Limb (tissue), 2 donors: Measurements from ENCODE around the gene RHBDL3.
A peak's percentile ranks its signal among the peaks of the same experiment; 100 is the strongest.
"Not testable (repeated sequence)": the region's sequence is repeated elsewhere in the genome, so short reads cannot be mapped to it uniquely, and the experiment has no call there.

ENCODE experiments used
- DNase-seq, 2 donors: peaks; one replicate each; pipeline ENCODE4 v3.0.0-alpha.2; 2016; ENCODE audit errors: extremely low spot score in 2 of 2

Gene RHBDL3

DNA sequence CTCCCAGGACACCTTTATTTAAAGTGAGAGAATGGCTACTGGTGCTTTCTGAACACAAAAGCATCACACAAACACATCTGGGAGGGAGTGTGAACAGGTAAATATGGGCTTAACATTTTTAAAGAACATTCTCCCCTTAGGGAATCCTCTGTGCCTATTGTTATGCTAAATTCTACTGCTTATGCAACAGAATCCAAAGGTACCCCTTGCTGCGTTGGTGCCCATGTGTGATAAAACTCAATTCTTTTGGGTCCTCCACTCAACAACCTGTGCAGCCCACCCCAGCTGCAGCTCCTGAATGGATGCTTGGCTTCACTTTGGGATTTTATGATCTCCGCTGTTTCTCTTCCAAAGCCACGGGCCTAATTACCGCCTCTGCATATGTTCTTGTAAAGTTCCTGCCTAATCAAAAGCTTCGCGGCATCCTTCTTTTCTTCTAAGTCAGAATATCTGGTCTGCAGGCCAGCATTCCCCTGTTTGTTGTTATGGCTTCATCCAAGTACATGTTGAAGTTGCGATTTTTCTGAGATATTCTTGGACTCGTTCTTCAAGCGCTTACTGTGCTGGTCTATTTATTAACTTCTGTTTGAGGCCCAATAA is 23.9 kb downstream of the RHBDL3 start:
- DNase-seq, result no peak

GRCh38 chr17:32292094-32292493 is 26.5 kb downstream of the RHBDL3 start:
- DNase-seq, result no peak

DNA sequence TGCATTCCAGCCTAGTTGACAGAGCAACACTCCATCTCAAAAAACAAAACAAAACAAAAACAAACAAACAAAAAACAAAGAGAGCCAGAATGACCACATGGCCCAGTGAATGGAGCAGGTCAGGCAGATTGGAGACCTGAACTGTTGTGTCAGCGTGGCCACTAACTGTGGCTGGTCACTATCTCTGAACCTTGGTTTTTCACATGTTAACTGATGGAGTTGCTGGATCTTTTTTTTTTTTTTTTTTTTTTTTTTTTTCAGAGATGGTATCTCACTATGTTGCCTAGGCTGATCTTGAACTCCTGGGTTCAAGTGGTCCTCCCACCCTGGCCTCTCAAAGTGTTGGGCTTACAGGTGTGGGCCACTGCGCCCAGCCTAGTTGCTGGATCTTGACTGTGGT is 31.8 kb downstream of the RHBDL3 start:
- DNase-seq, result no peak

GRCh38 chr17:32297860-32298259 is 32.2 kb downstream of the RHBDL3 start:
- DNase-seq, result no peak

- no peak for DNase-seq
Measured at GRCh38 chr17:32298298-32298697, 32.7 kb downstream of the RHBDL3 start.

DNA sequence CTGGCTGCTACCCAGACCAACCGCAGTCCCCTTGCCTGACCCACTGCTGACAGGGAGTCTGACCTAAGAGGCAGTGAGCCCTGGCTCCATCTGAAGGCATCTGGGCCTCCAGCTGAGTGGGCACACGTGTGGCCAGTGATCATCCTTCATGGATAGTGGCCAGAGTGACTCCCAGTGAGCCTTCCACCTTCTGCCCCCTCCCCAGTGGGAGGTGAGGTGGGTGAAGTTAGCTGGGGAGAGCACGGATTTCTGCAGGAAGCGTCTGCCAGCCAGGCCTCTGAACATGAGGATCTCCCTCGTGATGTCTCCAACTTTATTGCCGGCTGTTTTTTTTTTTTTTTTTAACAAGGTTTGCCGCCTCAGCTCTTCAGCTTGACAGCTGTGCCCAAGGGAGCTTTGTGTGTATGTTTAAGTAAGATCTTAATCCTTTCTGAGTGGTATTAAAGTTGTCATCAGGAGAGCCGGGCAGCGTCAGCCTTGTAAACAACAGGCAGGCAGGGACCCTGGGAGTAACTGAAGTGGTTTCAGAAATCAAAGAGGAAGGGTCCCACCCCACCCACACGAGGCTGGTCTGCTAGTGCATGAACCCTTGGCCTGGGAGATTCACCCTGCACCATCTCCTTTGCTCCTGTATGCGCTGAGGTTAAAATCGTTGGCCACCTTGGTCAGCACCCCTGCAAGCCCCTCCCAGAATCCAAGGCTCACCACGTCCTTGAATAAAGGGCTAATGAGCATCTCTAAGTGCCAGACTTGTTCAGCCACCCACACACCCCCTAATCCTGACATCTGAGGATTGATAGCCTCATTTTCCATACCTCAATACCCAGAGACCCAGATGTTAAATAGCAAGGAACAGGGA is 33.3 kb downstream of the RHBDL3 start:
- no peak for DNase-seq

DNA sequence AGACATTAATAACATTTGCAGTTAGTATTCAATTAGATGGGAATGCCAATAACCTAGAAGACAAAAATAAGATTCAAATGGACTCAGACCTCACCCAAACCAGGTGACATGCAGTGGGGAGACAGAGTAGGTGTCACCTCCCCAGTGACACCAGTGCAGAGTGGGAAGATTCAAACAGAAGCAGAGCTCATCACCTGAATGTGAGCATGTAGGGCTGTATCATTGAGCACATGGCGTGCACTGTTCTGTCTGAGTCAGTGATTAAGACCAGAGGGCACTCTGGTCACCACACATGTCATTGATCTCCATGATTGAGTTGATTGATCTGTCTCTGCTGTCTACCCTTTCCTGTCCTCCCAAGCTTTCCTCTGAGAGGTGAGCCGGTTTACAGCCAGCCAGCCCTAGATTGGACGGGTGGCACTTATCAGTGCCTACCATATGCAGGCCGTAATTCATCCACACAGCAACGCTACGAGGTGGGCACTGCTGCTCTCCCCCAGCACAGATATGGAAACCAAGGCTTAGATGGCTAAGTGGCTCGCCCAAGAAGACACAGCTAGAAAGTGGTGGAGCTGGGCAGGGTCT is 34.0 kb downstream of the RHBDL3 start:
- no peak for DNase-seq

DNA sequence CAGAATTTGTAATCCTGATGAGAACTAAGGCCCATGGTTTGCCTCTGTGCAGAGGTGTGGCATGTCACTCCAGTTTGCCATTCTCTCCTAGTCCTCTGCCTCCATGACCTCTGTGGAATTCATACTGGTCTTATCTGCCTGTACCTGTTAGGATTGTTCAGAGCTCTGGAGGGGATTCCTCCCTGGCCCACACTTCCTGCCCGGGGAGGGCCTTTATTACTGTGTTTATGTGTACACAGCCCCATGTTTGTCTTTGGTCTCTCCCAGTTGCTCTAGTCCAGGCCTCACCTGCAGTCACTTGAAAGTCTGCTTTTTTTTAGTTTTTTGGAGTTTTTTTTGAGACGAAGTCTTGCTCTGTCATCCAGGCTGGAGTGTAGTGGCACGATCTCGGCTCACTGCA is 36.4 kb downstream of the RHBDL3 start:
- no peak for DNase-seq

- no peak for DNase-seq
Measured at GRCh38 chr17:32302860-32303649, 37.4 kb downstream of the RHBDL3 start.

- DNase-seq, result no peak
Measured at GRCh38 chr17:32303781-32304288, 38.2 kb downstream of the RHBDL3 start.

DNA sequence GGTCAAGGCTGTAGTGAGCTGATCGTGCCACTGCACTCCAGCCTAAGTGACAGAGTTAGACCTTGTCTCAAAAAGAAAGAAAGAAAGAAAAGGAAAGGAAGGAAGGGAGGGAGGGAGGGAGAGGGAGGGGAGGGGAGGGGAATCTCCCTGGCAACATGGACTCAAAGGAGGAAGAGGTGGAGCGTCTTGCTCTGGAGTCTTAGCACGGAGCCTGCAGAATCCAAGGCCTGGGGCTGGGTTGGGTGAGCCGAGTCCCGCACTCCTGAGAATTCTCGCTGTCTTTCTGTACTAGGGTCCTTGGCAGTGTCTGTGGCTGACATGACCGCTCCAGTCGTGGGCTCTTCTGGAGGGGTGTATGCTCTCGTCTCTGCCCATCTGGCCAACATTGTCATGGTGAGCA is 39.4 kb downstream of the RHBDL3 start:
- DNase-seq, result no peak

GRCh38 chr17:32307658-32308057 is 42.0 kb downstream of the RHBDL3 start:
- DNase-seq, result no peak

GRCh38 chr17:32311028-32311536 is 45.5 kb downstream of the RHBDL3 start:
- peak; percentile 51 to 65 for DNase-seq

DNA sequence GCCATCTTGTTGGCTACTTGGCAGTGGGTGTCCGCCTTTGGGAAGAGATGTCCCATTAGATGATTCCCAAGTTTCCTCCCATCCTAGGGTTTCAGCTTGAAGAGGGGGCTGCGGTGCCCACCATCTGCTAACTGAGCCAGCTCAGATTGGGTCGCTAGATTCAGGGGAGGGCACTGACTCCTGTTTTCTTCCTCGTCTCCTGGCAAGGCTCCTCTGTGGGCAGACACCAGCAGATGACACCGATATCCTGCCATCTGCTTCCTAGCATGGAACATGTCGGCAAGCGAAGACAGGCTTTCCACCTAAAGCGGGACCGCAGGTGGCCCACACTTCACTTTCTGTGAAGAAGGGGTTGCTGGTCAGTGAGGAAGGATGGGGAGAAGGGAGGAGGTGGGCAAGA is 49.0 kb downstream of the RHBDL3 start:
- no peak for DNase-seq

DNA sequence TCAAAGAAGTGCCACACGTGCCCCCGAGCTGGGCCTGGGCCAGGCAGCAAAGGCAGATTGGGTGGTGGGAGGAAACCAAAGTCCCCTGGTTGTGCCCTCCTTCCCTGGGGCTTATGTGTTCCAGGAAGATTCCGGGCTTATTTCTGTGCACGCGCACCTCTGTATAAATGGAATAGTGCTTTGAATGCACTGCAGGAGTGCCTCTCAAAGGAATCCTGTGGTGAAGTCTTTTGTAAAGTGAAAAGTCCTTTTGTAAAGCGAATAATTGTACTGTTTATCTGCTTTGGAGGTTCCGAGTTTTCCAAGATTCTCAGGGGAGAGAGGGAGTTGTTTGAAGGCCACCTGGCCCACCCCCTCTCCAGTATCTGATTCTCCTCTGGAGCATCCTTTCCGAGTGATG is 49.5 kb downstream of the RHBDL3 start:
- DNase-seq, result no peak

DNA sequence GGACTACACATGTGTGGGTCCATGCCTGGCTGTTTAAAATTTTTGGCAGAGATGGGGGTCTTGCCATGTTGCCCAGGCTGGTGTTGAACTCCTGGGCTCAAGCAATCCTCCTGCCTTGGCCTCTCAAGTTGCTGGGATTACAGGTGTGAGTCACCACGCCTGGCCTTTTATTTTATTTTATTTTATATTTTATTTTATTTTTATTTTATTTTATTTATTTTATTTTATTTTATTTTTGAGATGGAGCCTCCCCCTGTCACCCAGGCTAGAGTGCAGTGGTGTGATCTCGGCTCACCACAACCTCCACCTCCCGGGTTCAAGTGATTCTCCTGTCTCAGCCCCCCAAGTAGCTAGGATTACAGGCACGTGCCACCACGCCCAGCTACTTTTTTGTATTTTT is 51.0 kb downstream of the RHBDL3 start:
- not testable (repeated sequence) for DNase-seq

DNA sequence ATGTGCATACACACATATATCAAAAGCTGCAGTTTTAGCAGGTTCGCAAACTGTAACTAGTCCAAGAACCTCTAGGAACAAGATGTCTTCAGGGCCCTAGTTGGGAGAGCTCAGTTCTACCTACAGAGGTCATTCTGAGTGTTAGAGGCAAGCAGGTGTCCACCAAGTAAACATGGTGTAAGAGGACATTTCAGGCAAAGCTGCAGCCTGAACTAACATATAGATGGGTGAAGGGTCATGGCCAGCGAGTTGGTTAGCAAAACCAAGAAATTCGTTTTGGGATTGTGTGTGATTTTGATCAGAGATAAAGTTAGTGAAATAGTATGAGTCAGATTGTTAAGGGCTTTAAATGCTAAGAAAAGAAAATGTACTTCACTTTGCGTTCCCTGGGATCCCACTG is 51.7 kb downstream of the RHBDL3 start:
- no peak for DNase-seq

- no peak for DNase-seq
Measured at GRCh38 chr17:32318071-32318470, 52.4 kb downstream of the RHBDL3 start.

GRCh38 chr17:32319548-32319905 is 53.9 kb downstream of the RHBDL3 start:
- DNase-seq, result peak; percentile 44 to 80

DNA sequence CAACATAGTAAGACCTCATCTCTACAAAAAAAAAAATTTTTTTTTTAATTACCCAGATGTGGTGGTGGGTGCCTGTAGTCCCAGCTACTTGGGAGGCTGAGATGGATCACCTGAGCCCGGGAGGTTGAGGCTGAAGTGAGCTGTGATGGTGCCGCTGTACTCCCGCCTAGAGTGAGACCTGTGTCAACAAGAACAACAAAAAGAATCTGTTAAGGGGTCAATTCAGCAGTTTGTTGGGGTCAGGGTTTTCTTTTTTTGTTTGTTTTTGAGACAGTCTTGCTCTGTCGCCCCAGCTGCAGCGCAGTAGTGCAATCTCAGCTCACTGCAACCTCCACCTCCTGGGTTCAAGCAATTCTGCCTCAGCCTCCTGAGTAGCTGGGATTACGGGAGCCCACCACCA is 54.4 kb downstream of the RHBDL3 start:
- not testable (repeated sequence) for DNase-seq

GRCh38 chr17:32320847-32321246 is 55.2 kb downstream of the RHBDL3 start:
- no peak for DNase-seq

DNA sequence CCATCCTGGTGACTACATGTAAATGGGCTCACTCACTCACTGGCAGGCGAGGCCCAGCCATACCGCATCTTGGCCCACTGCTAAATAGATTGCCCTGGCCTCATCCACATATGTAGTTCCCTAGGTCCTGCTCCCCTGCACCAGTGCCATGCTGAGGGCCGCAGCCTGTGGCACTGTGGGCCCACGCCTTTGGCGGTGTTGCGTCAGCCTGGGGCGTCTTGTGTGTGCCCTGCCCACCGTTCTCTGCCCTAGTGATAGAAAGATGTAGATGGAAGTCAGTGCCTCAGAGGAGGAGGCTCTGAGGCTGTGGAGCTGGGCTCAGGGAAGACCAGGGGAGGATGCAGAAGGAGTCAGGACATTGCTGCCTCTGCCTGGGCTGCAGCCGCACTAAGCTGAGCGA is 57.4 kb downstream of the RHBDL3 start:
- no peak for DNase-seq
